Tibial nerve (tissue), 4 donors: Measurements from ENCODE around the gene SLC39A10. TPM values are rescaled to one million over a fixed set of nuclear protein-coding genes. Genes with fewer than 3 reads are reported as not detected.
"Not testable (repeated sequence)": the region's sequence is repeated elsewhere in the genome, so short reads cannot be mapped to it uniquely, and the experiment has no call there.

Experiments
- DNase-seq, 2 donors: peaks; one replicate each; pipeline ENCODE4 v3.0.0-alpha.2; 2019; ENCODE audit warnings: low spot score in 2 of 2
- H3K27ac ChIP-seq, 4 donors: fragments of 200-600 bp; sonication (generic) in 3 of 4; one replicate each; pipeline ENCODE4 v1.5.1; 2017 to 2019; ENCODE audit warnings: mild to moderate bottlenecking in 1 of 4
- H3K27me3 ChIP-seq, 2 donors: fragments of 200-600 bp; sonication (generic) in 1 of 2; one replicate each; pipeline versions ENCODE4 v1.5.1 to v1.6.0; 2017 to 2019
- H3K36me3 ChIP-seq, 3 donors: fragments of 200-600 bp; sonication (generic); one replicate each; pipeline ENCODE4 v1.5.1; 2018 to 2019
- H3K4me1 ChIP-seq, 4 donors: fragments of 200-600 bp; sonication (generic) in 3 of 4; one replicate each; pipeline ENCODE4 v1.5.1; 2017 to 2019
- H3K4me3 ChIP-seq, 4 donors: fragments of 200-600 bp; sonication (generic) in 3 of 4; one replicate each; pipeline ENCODE4 v1.5.1; 2017 to 2019; ENCODE audit warnings: mild to moderate bottlenecking in 1 of 4, moderate library complexity in 1 of 4
- H3K9me3 ChIP-seq, 4 donors: fragments of 200-600 bp; sonication (generic) in 3 of 4; one replicate each; pipeline ENCODE4 v1.5.1; 2017 to 2019
- EP300 ChIP-seq, 2 donors: sonication (generic); formaldehyde crosslinking; IDR thresholded peaks; one replicate each; pipeline ENCODE4 v1.6.1; 2017; ENCODE audit warnings: antibody characterized with exemption in 2 of 2, mild to moderate bottlenecking in 1 of 2
- POLR2A ChIP-seq, 2 donors: fragments of 450-650 bp; IDR thresholded peaks; one replicate each; pipeline ENCODE4 v1.6.1; 2017; ENCODE audit warnings: antibody characterized with exemption in 2 of 2, mild to moderate bottlenecking in 2 of 2, moderate library complexity in 2 of 2
- WGBS, 2 donors: methylation state at CpG; one replicate each; pipeline ENCODE4 v1.1.5; 2018; 5-methylcytosine and 5-hydroxymethylcytosine counted together
- total RNA-seq, 4 donors: library from RNA; depleted of rRNA; stranded (reverse); fragments of >200 nt; gene quantifications; one replicate each; pipeline ENCODE4 v1.1.0, GENCODE V29; 2016
- TF ChIP-seq, protein P1 (sequence below), 5 experiments: fragments of 200-600 bp in 3 of 5; fragments of 450-650 bp in 2 of 5; sonication (generic) in 3 of 5; IDR thresholded peaks; one replicate each; pipeline ENCODE4 v1.5.1; 2016 to 2019; ENCODE audit warnings: antibody characterized with exemption in 5 of 5, mild to moderate bottlenecking in 3 of 5, moderate library complexity in 2 of 5

SLC39A10 gene
- total RNA-seq, 4 donors from 2014 or later, result 17.7 to 24.9 (median 20.7) TPM

DNA sequence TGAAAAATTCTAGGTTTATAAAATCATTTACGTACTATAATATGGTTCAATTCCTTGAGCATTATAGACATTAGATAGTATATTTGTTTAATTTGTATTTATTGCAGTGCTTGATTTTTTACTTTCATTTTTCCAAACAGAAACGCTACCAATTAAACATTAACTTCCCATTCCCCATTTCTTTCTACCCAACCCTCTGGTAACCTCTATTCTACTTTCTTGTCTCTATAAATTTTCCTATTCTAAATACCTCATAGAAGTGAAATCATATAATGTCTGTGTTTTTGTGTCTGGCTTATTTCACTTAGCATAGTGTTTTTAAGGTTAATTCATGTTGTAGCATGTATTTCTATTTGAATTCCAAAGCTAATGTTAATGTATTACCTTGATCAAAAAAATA is 11.6 kb upstream of the SLC39A10 start:
- Histone ChIP-seq H3K27ac (no peak overlapping the region), H3K27me3 (no peaks in the 10 kb centered on the region), H3K9me3 (no peaks in the 10 kb centered on the region), H3K4me3 (no peak overlapping the region), H3K4me1 (no peaks in the 10 kb centered on the region), H3K36me3 (no peaks in the 10 kb centered on the region)
- TF ChIP-seq POLR2A (IDR thresholded peaks at IDR 0.05) (no peak), EP300 (IDR thresholded peaks at IDR 0.05) (no peak)
- TF ChIP-seq, protein P1, sequence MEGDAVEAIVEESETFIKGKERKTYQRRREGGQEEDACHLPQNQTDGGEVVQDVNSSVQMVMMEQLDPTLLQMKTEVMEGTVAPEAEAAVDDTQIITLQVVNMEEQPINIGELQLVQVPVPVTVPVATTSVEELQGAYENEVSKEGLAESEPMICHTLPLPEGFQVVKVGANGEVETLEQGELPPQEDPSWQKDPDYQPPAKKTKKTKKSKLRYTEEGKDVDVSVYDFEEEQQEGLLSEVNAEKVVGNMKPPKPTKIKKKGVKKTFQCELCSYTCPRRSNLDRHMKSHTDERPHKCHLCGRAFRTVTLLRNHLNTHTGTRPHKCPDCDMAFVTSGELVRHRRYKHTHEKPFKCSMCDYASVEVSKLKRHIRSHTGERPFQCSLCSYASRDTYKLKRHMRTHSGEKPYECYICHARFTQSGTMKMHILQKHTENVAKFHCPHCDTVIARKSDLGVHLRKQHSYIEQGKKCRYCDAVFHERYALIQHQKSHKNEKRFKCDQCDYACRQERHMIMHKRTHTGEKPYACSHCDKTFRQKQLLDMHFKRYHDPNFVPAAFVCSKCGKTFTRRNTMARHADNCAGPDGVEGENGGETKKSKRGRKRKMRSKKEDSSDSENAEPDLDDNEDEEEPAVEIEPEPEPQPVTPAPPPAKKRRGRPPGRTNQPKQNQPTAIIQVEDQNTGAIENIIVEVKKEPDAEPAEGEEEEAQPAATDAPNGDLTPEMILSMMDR (IDR thresholded peaks at IDR 0.05), result no peak
- DNase-seq, result no peak
- 81 to 87% methylated on average over 2 of the region's 2 CpGs for WGBS, 2 donors

DNA sequence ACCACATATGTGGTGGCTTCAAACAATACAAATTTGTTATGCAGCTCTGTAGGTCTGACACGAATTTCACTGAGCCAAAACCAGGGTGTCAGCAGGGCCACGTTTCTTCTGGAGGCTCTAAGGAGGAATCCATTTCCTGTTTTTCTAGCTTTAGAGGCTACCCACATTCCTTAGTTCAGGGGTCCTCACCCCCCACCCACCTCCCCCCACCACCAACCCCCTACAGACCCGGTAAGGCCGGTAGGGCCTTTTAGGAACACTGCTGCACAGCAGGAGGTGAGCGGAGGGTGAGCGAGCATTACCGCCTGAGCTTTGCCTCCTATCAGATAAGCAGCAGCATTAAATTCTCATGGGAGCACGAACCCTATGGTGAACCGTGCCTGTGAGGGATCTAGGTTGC is 10.6 kb upstream of the SLC39A10 start:
- H3K4me3 ChIP-seq, result no peak overlapping the region
- 48 to 56% methylated on average over 9 of the region's 9 CpGs for WGBS, 2 donors
- TF ChIP-seq POLR2A (IDR thresholded peaks at IDR 0.05), result no peak
- H3K27me3 ChIP-seq, result no peaks in the 10 kb centered on the region
- H3K4me1 ChIP-seq, result no peaks in the 10 kb centered on the region
- H3K36me3 ChIP-seq, result no peaks in the 10 kb centered on the region
- no peak for DNase-seq
- H3K27ac ChIP-seq, result no peak overlapping the region
- H3K9me3 ChIP-seq, result no peaks in the 10 kb centered on the region

DNA sequence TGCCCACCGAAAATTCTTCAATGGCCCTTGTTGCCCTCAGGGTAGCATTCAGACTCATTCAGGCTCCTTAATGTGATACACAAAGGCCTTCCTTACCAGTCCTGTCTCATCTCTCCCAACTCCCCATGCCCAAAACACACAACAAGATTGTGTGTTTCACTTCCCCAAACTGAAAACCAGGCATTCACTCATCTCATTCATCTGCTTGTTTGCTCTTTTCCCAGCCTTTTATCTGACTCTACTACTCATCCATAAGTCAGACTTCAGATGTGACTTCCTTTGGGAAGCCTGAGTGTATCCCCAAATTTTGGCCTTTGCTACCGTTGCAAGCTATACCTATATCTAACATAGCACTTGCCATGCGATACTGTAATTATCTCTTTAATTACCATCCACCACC is 9.7 kb upstream of the SLC39A10 start:
- no peak overlapping the region for H3K4me3 ChIP-seq
- TF ChIP-seq, protein P1 (IDR thresholded peaks at IDR 0.05), result no peak
- no peak for TF ChIP-seq POLR2A (IDR thresholded peaks at IDR 0.05)
- no peak for TF ChIP-seq EP300 (IDR thresholded peaks at IDR 0.05)
- H3K27ac ChIP-seq, result no peak overlapping the region
- H3K27me3 ChIP-seq, result no peaks in the 10 kb centered on the region
- 77 to 81% methylated on average over 3 of the region's 3 CpGs for WGBS, 2 donors
- no peaks in the 10 kb centered on the region for H3K4me1 ChIP-seq
- no peaks in the 10 kb centered on the region for H3K9me3 ChIP-seq
- no peaks in the 10 kb centered on the region for H3K36me3 ChIP-seq
- no peak for DNase-seq

DNA sequence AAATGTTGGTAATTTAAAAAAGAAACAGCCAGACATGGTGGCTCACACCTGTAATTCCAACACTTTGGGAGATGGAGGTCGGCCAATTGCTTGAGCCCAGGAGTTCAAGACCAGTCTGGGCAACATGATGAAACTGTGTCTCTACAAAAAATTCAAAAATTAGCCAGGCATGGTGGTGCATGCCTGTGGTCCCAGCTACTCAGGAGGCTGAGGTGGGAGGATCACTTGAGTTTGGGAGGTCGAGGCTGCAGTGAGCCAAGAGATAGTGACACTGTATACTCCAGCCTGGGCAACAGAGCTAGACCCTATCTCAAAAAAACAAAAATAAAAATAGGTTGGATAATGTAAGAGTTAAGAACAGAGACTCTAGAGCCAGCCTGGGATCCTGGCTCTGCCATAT is 8.7 kb upstream of the SLC39A10 start:
- H3K4me1 ChIP-seq, H3K27me3 ChIP-seq, H3K36me3 ChIP-seq, H3K4me3 ChIP-seq, H3K27ac ChIP-seq, H3K9me3 ChIP-seq, DNase-seq: not testable (repeated sequence)
- WGBS, 2 donors, result 91 to 92% methylated on average over 2 of the region's 2 CpGs

DNA sequence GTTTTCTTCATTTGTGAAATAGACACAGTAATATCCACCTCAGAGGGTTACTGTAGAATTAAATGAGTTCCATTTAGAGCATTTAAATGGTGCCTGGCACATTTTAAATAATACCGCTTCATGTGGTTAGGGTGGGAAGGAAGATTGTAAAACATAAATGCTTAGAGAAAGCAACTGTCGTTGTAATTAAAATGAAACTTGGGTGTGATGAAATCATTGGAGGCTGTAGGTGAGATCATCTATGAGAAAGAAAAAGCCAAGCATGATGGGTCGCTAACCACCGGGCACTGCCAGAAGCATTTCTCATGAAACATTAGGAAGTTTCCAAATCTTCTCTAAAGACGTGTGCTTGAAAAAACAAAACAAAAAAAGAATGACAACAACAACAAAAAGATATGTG is 8.2 kb upstream of the SLC39A10 start:
- TF ChIP-seq POLR2A (IDR thresholded peaks at IDR 0.05) (no peak), EP300 (IDR thresholded peaks at IDR 0.05) (no peak)
- TF ChIP-seq, protein P1 (IDR thresholded peaks at IDR 0.05), result no peak
- no peaks in the 10 kb centered on the region for H3K9me3 ChIP-seq
- H3K4me1 ChIP-seq, result no peaks in the 10 kb centered on the region
- no peak overlapping the region for H3K27ac ChIP-seq
- H3K27me3 ChIP-seq, result no peaks in the 10 kb centered on the region
- H3K36me3 ChIP-seq, result no peaks in the 10 kb centered on the region
- 72 to 74% methylated on average over 5 of the region's 5 CpGs for WGBS, 2 donors
- H3K4me3 ChIP-seq, result no peak overlapping the region
- DNase-seq, result no peak

DNA sequence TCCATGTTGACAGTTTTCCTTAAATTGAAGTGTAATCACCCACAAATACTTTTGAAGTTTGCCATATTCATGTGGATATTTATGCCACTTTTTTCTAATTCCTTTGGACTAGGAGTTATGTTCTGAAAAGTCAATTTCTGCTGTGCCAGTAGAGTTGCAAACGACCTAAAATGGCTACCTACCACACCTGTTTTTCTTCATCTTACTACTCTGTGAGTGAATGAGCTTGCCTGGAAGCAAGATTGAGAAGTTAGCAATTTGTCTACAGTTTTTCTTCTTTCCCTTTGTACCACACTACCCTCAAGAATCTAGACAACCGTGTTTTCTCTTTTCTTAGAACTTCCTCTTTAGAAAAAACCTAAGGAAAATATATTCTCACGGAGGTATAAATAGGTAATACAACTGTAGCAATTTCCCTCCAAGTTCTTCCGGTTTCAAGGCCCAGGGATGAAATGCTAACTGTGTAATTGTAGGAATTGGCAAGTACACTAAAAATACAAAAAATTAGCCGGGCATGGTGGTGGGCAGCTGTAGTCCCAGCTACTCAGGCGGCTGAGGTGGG is 7.3 kb upstream of the SLC39A10 start:
- H3K4me1 ChIP-seq, result no peaks in the 10 kb centered on the region
- H3K27ac ChIP-seq, result peak overlapping the region in 3 of 4 donors; percentile 27 to 48 (median 43)
- DNase-seq, result no peak
- H3K27me3 ChIP-seq, result no peaks in the 10 kb centered on the region
- no peaks in the 10 kb centered on the region for H3K9me3 ChIP-seq
- peak overlapping the region in 1 of 4 donors; percentile 5 for H3K4me3 ChIP-seq
- WGBS, 2 donors, result 75% methylated on average over 6 of the region's 6 CpGs
- no peaks in the 10 kb centered on the region for H3K36me3 ChIP-seq
- TF ChIP-seq EP300 (IDR thresholded peaks at IDR 0.05) (no peak), POLR2A (IDR thresholded peaks at IDR 0.05) (no peak)
- TF ChIP-seq, protein P1 (IDR thresholded peaks at IDR 0.05), result no peak
